Measurements from ENCODE around the gene PLXNA4.

DNA sequence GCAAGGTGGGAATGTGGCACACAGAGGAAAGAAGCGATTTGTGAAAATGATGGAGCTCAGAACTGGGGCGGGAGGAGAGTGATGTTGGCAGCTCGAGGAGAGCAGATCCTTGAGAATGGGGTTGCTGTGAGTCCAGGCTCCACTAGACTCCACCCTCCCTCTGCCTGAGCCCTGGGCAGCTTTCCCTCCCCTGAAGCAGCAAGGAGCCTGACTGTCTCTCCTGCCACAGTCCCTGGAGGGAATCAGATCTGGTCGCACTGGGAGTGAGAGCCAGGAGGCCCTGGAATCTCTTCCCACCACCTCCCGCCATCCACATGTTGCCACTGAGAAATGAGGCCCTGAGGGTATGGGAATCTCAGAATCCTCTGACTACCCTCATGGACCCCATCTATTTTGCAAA is 362.7 kb downstream of the PLXNA4 start:
- no peak for TF ChIP-seq POLR2AphosphoS5 (IDR thresholded peaks at IDR 0.05)
- TF ChIP-seq, protein P1, sequence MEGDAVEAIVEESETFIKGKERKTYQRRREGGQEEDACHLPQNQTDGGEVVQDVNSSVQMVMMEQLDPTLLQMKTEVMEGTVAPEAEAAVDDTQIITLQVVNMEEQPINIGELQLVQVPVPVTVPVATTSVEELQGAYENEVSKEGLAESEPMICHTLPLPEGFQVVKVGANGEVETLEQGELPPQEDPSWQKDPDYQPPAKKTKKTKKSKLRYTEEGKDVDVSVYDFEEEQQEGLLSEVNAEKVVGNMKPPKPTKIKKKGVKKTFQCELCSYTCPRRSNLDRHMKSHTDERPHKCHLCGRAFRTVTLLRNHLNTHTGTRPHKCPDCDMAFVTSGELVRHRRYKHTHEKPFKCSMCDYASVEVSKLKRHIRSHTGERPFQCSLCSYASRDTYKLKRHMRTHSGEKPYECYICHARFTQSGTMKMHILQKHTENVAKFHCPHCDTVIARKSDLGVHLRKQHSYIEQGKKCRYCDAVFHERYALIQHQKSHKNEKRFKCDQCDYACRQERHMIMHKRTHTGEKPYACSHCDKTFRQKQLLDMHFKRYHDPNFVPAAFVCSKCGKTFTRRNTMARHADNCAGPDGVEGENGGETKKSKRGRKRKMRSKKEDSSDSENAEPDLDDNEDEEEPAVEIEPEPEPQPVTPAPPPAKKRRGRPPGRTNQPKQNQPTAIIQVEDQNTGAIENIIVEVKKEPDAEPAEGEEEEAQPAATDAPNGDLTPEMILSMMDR (IDR thresholded peaks at IDR 0.05 in 8 of 11, conservative IDR thresholded peaks at IDR 0.05 in 3 of 11) = no peak
